Measurements from ENCODE around the gene LRRC73. TPM values are rescaled to one million over a fixed set of nuclear protein-coding genes. Genes with fewer than 3 reads are reported as not detected.

LRRC73 gene
- total and polyA plus RNA-seq, 10 donors, result 0.11 to 1.3 (median 0.64) TPM

GRCh38 chr6:43492673-43493072 is 17.5 kb downstream of the LRRC73 start:
- DNase-seq, result no peak
- H3K4me3 ChIP-seq, result no peak overlapping the region
- H3K4me1 ChIP-seq, result peaks cover 0 to 20% (median 14%) of the 10 kb centered on the region in 6 donors
- intact Hi-C loops (cut with DNase I; ENCODE audit: low total_unique reads), result no loop called here
- peak overlapping the region in 1 of 8 donors; percentile 9 for H3K27ac ChIP-seq
- TF ChIP-seq CTCF (IDR thresholded peaks at IDR 0.05 in 8 of 11, conservative IDR thresholded peaks at IDR 0.05 in 3 of 11), result no peak
- TF ChIP-seq POLR2A (IDR thresholded peaks at IDR 0.05), result no peak
- no peak for TF ChIP-seq POLR2AphosphoS5 (IDR thresholded peaks at IDR 0.05)
- H3K36me3 ChIP-seq, result peaks cover 0 to 36% (median 1%) of the 10 kb centered on the region in 6 donors
- no peaks in the 10 kb centered on the region for H3K27me3 ChIP-seq (replicated peaks in 1 of 7)
- WGBS, 5 donors, result 80 to 89% (median 83%) methylated on average over 2 to 3 of the region's 3 CpGs
- H3K9me3 ChIP-seq, result no peaks in the 10 kb centered on the region

DNA sequence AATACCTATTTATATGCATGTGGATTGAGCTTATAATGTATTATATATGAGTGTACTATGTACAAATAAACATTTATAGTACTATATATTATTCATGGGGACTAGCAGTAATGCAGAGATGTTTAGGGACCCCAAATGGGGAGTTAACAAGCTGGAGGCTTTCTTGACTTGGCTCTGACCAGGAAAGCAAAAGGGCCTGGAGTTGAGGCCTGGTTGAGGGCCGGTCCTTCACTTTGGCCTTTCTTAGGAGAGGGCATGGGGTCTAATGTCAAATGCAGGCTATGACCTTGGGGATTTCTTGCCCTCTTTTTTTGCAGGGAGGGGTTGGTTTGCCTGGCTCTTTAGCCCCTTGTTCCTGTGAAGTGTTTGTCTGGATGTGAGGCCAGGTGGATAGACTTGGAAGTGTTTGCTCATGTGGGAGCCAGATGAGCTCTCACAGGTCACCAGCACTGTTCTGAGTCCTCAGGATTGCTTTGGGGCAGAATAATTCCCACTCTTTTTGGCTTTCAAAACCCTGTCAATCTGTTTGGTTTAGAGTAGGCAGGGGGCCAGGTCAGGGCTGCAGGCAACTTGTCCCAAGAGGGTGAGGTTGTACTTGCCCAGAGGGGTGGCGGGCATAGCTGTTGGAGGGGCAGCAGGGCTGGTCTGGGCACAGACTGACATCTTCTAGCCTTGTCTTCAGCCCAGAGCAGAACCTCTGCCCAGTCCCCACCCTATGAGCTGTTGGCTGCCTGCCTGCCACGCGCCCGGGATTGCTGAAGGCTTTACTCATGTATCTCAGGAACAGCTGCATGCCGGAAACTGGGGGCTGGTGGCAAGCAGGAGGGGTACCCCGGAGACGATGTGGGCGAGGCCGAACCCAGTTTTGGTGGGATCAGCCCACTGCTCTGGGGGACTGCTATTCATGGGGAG is 18.1 kb downstream of the LRRC73 start:
- peak overlapping the region in 1 of 8 donors; percentile 9 for H3K27ac ChIP-seq
- no peak for DNase-seq
- H3K27me3 ChIP-seq (replicated peaks in 1 of 7), result no peaks in the 10 kb centered on the region
- 74 to 96% (median 78%) methylated on average over 2 to 10 of the region's 10 CpGs for WGBS, 5 donors
- no peak overlapping the region for H3K4me3 ChIP-seq
- peaks cover 0 to 33% (median 0%) of the 10 kb centered on the region in 6 donors for H3K36me3 ChIP-seq
- intact Hi-C loops (cut with DNase I; ENCODE audit: low total_unique reads), result no loop called here
- peaks cover 0 to 20% (median 14%) of the 10 kb centered on the region in 6 donors for H3K4me1 ChIP-seq
- H3K9me3 ChIP-seq, result no peaks in the 10 kb centered on the region
- TF ChIP-seq POLR2AphosphoS5 (IDR thresholded peaks at IDR 0.05) (peak in 1 of 3 donors; percentile 31), CTCF (IDR thresholded peaks at IDR 0.05 in 8 of 11, conservative IDR thresholded peaks at IDR 0.05 in 3 of 11) (no peak), POLR2A (IDR thresholded peaks at IDR 0.05) (no peak)

DNA sequence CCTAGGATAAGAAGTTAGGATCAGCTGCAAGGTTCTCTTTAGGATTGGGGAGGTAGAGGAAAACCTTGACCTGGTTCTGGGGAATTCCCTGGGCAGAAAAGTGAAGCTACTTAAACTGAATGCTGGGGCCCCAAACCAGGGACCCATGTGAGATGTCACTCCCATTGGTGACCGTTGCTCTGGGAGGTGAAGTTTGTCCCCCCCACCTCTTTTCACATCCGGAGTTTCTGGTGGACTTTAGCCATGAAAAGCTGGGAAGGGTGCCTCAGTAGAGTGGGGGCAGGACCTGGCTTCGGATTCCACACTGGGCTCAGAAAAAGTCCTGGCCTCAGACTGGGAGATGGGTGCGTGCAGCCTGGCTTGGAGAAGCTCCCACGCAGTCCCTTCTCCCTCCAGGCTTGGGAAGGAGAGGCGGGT is 19.6 kb downstream of the LRRC73 start:
- Histone ChIP-seq H3K9me3 (no peaks in the 10 kb centered on the region), H3K4me1 (peaks cover 0 to 20% (median 9%) of the 10 kb centered on the region in 6 donors), H3K4me3 (no peak overlapping the region), H3K36me3 (peaks cover 0 to 47% (median 0%) of the 10 kb centered on the region in 6 donors), H3K27ac (no peak overlapping the region), H3K27me3 (replicated peaks in 1 of 7) (no peaks in the 10 kb centered on the region)
- TF ChIP-seq POLR2AphosphoS5 (IDR thresholded peaks at IDR 0.05) (no peak), CTCF (IDR thresholded peaks at IDR 0.05 in 8 of 11, conservative IDR thresholded peaks at IDR 0.05 in 3 of 11) (no peak), POLR2A (IDR thresholded peaks at IDR 0.05) (no peak)
- intact Hi-C loops (cut with DNase I; ENCODE audit: low total_unique reads), result no loop called here
- DNase-seq, result no peak
- WGBS, 5 donors, result 74 to 89% (median 84%) methylated on average over 4 to 6 of the region's 6 CpGs

All from spleen (tissue), 11 donors.